EH (cell line): Measurements from ENCODE around the gene SLC25A21.

ENCODE experiments used
- DNase-seq: peaks from one replicate; pipeline ENCODE4 v3.0.0-alpha.2; 2015; ENCODE audit warnings: low read depth

Gene SLC25A21

DNA sequence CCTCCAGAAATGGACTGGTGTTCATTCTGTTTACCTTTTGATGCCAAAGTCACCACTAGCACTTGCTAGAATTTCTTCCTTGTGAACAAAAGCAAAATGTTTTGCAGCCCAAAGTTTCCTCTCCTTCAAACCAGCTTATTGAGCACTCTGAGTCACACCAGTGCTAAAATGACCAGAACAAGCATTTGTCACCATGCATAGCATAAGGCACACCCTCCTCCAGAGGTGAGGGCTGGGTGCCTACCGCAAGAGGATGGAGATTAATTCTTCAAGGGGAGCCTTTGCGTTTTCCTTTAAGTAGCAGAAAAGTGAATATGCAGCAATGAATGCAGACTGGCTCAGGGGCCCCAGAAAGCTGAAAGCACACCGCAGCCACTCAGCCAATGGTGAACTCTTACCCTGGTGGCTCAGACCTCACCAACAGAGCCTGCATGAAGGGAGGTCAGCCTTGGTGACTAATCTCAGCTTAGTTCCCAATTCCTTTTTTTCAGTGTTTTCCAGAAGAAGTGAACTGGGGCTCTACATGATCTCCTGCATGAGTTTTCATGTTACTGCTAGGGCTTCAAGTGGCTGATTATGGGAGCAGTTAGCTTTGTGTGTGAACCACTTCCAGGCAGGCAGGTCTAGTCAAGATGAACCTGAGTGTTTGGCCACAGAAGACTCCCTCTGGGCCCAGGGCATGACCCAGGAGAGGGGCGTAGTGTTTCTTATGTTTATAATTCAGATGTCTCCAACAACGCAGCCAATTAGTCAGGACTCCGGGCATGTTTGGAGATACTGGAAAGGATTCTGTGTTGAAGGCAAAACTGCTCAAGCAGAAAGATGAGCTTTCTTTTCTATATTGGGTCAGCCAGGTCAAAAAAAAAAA, 414.4 kb downstream of the SLC25A21 start:
- DNase-seq: no peak

DNA sequence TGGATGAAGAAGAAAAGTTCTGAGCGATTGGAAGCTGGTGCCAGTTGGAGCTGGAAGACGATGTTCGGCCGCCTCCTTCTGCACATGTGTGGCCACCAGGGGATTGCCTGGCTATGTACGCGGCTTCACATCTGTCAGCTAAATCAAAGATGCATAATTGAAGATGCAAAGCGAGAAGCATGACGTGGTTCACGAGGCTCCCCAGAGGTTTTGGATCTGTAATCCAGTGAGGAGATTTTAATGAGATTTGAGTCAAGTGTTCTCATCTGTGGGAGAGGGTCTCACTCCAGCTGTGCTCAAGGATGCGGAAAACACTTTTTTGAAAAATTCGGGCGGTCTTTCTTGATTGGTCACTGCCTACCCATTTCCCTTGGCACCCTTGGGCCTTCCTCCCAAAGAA, 416.2 kb downstream of the SLC25A21 start:
- no peak for DNase-seq

- no peak for DNase-seq
These were observed 416.6 kb downstream of the SLC25A21 start for GRCh38 chr14:36755756-36756155.

- no peak for DNase-seq
These were observed 420.5 kb downstream of the SLC25A21 start for GRCh38 chr14:36751920-36752319.

DNA sequence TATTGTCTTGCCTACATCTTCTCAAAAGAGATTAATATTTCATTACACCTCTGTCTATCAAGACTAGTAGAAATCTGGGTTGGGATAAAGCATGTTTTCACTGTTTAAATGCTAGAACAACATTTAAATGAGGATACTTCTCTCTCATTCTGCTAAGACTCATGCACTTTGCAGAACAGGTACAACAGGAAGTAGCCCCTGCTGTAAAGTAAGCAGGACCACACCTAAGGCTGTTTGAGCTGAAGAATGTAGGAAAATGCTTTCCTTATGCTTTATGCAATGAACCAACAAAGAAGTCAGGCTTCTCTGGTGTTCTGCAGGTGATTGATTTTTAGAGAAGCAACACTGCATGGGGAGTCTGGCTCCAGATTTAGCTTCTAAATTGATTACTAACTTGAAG, 421.3 kb downstream of the SLC25A21 start:
- no peak for DNase-seq

DNA sequence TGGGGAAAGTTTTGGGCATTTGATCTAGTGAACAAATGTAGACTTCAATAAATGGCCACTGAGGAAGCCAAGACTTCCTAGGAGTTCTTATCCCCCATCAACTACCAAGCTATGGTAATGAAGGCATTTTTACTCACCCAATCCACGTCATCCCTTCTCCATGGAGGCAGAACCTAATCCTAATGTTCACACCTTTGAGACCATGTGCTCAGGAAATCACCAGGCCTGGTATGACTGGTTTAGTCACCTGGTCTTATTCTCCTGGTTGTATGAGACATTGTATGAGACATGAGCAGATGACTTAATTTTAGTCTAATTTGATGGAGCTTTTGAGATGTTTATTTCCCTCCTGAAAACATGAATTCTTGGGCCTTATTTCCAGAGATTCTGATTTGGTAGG, 422.2 kb downstream of the SLC25A21 start:
- no peak for DNase-seq

DNA sequence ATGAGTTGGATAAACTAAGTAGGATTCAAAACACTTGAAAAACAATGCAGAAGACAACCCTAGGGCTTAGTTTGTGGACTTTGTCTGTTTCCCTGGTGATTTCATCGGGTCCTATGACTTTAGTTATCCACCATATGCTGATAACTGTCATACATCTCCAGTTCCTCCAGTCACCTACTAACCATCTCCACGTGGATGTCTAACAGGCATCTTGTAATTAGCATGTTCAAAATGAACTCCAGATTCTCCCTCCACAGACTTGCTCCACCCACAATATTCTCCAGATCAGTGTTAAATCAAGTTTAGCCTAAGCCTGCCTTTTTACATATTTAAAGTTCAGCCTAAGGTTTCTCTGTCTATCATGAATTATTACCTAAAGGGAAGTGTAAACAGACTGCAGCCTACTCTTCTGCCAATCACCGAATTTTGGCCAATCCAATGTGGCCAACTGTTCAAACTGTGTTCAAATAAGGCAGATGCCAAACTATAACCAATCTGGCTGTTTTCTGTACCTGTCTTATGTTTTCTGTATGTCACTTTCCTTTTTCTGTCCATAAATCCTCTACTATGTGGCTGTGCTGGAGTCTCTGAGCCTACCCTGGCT, 423.7 kb downstream of the SLC25A21 start:
- no peak for DNase-seq

DNA sequence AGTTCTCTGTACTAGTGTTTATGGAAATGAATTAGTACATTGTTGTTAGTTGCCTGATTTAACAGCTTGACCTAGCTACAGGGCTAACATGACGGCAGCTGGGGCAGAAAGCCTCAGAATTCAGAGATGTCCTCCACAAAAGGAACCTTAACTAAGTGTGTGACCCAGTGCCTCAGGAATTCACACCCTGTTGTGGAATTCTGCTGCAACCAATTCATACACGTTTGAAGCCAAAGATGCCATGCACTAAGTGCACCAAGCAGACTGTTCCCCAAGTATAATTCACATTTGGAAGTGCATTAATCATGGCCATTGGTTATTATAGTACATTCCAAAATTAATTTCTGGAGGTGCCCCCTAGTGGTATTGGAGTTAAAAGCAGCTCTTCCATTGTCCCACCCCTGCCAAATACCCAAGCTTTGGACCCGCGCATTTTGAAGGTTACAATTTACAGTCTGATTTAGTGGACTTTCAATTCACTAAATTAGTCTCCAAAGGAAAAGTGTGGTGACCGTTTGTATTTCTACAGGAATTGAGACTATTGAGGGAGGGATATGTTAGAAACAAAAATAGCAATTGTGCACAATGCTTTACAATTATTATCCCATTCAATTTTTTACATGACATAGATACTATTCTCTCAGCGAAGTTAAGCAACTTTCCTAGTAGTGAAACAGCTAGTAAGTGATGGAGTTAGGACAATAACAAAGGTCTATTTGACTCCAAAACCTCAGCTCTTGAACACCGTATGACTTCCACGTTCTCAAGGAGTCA, 424.8 kb downstream of the SLC25A21 start:
- peak; percentile 11 for DNase-seq

DNA sequence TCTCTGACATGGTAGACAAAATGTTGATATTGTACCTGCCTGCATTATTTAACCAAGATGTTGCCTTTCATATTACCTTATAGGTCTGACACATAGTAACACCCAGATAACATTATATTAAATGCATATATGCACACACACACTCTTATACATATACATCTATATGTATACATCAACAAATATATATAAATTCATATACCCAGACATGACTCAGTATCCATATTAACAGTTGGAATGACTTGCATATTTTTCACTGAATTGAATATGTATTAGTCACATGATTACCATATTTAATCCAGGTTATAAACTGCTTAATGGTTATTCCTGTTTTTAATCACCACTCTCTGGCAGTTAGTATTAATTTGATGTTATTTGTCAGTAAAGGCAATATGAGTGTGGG, 425.5 kb downstream of the SLC25A21 start:
- no peak for DNase-seq

DNA sequence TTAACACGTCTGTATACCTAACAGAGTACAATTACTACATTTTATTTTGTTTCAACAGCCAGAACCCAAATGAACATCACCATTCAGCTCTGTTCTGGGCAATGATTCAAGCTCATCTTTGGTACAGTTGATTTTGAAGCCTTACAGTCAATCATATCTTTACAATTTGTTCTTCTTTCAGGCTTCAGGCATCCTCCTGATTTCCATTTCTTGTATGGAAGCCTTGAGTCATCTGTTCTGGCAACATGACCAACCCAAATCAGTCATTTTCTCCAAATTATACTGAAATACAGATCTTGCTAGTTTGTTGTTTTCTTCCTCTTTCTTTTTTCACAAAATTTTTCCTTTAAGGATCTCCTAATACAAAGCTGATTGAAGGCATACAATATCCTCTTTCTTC, 430.5 kb downstream of the SLC25A21 start:
- no peak for DNase-seq

GRCh38 chr14:36738269-36738668, 434.1 kb downstream of the SLC25A21 start:
- DNase-seq: no peak

GRCh38 chr14:36726128-36726527, 446.3 kb downstream of the SLC25A21 start:
- DNase-seq: no peak

DNA sequence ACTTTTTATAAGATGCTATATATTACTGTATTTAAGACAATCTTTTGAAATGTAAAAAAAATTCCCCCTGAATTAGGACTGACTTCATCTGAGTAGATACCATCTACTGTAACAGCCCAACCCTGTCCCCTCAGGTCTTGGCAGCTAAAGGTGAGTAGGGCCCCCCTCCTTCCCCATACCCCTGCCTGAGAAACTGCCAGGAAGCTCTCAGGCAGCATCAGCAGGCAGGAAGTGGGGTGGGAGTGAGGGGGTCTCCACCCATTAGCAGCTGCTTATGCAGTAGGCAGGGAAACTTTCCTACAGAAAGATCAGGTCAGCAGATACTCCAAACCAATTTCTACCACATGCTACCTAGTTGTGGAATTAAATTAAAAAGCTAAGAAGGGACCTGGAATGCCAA, 448.2 kb downstream of the SLC25A21 start:
- no peak for DNase-seq

GRCh38 chr14:36723530-36723929, 448.9 kb downstream of the SLC25A21 start:
- DNase-seq: no peak

- no peak for DNase-seq
These were observed 450.5 kb downstream of the SLC25A21 start for GRCh38 chr14:36721877-36722276.

- no peak for DNase-seq
These were observed 451.7 kb downstream of the SLC25A21 start for GRCh38 chr14:36720657-36721056.

GRCh38 chr14:36719823-36720222, 452.6 kb downstream of the SLC25A21 start:
- no peak for DNase-seq

- no peak for DNase-seq
These were observed 454.2 kb downstream of the SLC25A21 start for GRCh38 chr14:36718216-36718615.

DNA sequence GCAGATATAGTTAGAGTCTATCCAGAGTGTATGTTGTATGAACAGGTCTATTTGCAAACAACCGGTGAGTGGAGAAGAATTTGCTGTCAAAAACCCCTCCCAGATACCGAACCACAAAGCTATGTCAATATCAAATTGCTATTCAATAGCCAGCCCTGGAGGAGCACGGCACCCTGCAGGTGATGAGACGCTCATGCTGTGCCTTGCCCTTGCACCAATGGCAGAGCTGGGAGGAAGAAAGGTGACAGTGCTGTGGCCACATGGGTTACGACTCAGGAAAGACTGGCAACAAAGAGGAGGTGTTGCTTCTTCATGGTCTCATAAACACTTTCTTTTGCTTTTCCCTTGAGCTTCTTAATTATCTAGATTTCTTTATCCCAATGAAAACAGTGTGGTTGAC, 455.0 kb downstream of the SLC25A21 start:
- DNase-seq: no peak

DNA sequence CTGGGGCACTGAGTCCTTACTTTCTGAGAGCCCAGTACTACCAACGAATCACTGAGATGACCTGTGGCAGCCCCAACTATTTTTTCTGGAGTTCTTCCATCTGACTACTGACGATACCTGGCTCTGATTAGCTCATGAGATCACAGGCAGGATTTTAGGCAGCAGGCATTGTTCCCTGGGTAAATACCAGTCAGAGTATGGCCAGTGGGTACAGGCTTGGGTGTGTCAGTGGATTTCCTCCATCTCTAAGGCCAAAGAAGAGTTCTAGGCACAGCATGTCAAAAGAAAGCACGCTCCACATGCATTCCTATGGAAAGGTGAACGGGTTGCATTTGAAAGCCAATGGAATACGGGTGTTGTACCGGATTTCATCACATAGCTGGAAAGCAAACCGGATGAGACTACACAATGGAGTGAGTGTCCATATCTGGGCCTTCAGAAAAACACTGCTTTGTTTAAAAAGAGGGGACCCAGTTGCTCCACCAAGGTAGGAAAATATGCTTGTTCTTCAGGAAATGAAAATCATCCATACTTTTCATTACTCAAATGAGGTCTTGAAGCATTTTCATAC, 455.7 kb downstream of the SLC25A21 start:
- no peak for DNase-seq

DNA sequence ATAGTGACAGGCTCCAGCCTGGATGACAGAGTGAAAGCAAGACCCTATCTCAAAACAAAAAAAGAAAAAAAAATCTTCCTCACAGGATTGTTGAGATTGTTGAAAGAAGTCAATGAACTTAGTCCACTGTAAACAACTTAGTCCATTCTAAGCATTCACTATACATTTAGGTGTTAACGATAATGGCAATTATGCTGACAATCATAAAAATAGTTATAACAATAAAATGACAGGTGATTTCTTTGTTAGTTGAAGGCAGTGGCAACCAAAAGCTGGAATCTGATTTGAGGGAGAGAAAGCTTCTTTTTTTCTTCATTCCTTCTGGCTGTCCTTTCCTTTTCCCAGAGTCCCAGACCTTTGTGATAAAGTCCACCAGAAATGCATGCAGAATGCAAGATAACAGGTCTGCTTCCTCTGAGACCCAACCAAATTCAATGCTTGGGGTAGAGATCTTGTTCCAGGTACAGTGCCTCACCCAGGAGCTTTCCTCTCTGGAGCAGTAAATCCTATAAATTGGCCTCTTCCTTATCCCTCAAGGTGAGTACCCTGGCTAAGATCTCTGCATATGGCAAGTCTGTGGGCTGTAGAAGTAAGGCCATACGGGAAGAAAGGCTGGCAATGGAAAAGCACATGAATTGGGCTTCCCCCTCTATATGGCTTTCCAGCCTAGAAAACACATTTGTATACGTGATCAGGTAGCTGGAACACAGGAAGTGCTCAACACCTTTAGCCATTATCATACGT, 458.3 kb downstream of the SLC25A21 start:
- no peak for DNase-seq

DNA sequence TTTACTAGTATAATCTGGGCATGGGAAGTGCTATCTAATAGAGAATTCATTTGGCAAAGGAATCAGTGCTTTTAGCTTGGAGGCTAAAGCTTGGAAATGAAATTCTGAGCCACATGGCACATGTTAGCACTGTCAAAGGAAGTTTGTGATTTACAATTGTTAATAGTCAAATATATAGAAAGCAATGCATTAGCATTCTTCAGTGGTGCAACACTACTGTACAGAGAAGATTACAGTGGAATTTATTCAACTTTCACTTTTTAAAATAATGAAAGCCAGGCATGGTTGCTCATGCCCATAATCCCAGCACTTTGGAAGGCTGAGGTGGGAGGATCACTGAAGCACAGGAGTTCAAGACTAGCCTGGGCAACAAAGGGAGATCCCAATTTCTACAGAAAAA, 464.8 kb downstream of the SLC25A21 start:
- no peak for DNase-seq
